Neuronal stem cell (in vitro differentiated cells): ENCODE measurements around the gene WDR49.
A peak's percentile ranks its signal among the peaks of the same experiment; 100 is the strongest.

Source experiments
- DNase-seq: peaks from one replicate; pipeline ENCODE4 v3.0.0-alpha.2; 2013; ENCODE audit warnings: low spot score
- H2AFZ ChIP-seq: one replicate; pipeline ENCODE4 v1.6.1; 2013; ENCODE audit warnings: mild to moderate bottlenecking, low read length, inconsistent platforms
- H2AK5ac ChIP-seq: 2 replicates; pipeline ENCODE4 v1.6.1; 2013; ENCODE audit warnings: low read depth, mild to moderate bottlenecking, inconsistent platforms, low read length, moderate library complexity, mixed read lengths
- H2BK120ac ChIP-seq: 2 replicates; pipeline ENCODE4 v1.6.1; 2013; ENCODE audit warnings: low read depth, mild to moderate bottlenecking, inconsistent platforms, low read length, moderate library complexity, mixed read lengths
- H2BK12ac ChIP-seq: one replicate; pipeline ENCODE4 v1.6.1; 2013; ENCODE audit warnings: low read length, inconsistent platforms
- H2BK15ac ChIP-seq: 2 replicates; pipeline ENCODE4 v1.6.1; 2013; ENCODE audit warnings: mild to moderate bottlenecking, low read length, inconsistent platforms, mixed read lengths
- H2BK5ac ChIP-seq: one replicate; pipeline ENCODE4 v1.6.1; 2013; ENCODE audit warnings: inconsistent platforms, mild to moderate bottlenecking, low read length, moderate library complexity
- H3K14ac ChIP-seq: one replicate; pipeline ENCODE4 v1.6.1; 2013; ENCODE audit warnings: low read length, inconsistent platforms
- H3K18ac ChIP-seq: 2 replicates; pipeline ENCODE4 v1.6.1; 2013; ENCODE audit warnings: low read length, inconsistent platforms
- H3K23ac ChIP-seq: 2 replicates; pipeline ENCODE4 v1.6.1; 2013; ENCODE audit warnings: low read depth, mild to moderate bottlenecking, mixed read lengths, low read length, inconsistent platforms; ENCODE audit not compliant: poor library complexity
- H3K27ac ChIP-seq: replicated peaks from 3 replicates; pipeline ENCODE4 v1.5.1; 2013; ENCODE audit warnings: low read length, inconsistent platforms
- H3K27me3 ChIP-seq, 3 experiments: 2 replicates each; pipeline ENCODE4 v1.6.1; 2013; ENCODE audit warnings: low read length in 3 of 3, mild to moderate bottlenecking in 2 of 3, inconsistent platforms in 1 of 3, low read depth in 1 of 3, mixed read lengths in 1 of 3, moderate library complexity in 1 of 3; ENCODE audit not compliant: control insufficient read depth in 3 of 3, insufficient read depth in 3 of 3
- H3K36me3 ChIP-seq, 2 donors: replicated peaks in 1 of 2; 2 replicates each; pipeline ENCODE4 v1.6.1; 2013; ENCODE audit warnings: low read length in 2 of 2; ENCODE audit not compliant: control insufficient read depth in 2 of 2, insufficient read depth in 2 of 2
- H3K4ac ChIP-seq: 2 replicates; pipeline ENCODE4 v1.6.1; 2013; ENCODE audit warnings: inconsistent platforms, mild to moderate bottlenecking, low read length, moderate library complexity
- H3K4me1 ChIP-seq, 2 donors: 1 replicate in 1 of 2; 2 replicates in 1 of 2; pipeline ENCODE4 v1.6.1; 2013; ENCODE audit warnings: low read length in 2 of 2, low read depth in 1 of 2; ENCODE audit not compliant: control insufficient read depth in 2 of 2, insufficient read depth in 1 of 2
- H3K4me2 ChIP-seq: one replicate; pipeline ENCODE4 v1.6.1; 2013; ENCODE audit warnings: mild to moderate bottlenecking, low read length, inconsistent platforms; ENCODE audit not compliant: insufficient read depth, poor library complexity, severe bottlenecking
- H3K4me3 ChIP-seq, 2 donors: 2 replicates each; pipeline ENCODE4 v1.5.1; 2013; ENCODE audit warnings: low read length in 2 of 2, mild to moderate bottlenecking in 2 of 2, inconsistent platforms in 1 of 2, moderate library complexity in 1 of 2
- H3K79me1 ChIP-seq: one replicate; pipeline ENCODE4 v1.6.1; 2013; ENCODE audit warnings: low read depth, mild to moderate bottlenecking, inconsistent platforms, low read length, moderate library complexity
- H3K9ac ChIP-seq: one replicate; pipeline ENCODE4 v1.6.1; 2013; ENCODE audit warnings: mild to moderate bottlenecking, low read depth, low read length, inconsistent platforms; ENCODE audit not compliant: poor library complexity
- H3K9me3 ChIP-seq, 2 donors: replicated peaks in 1 of 2; 2 replicates each; pipeline versions ENCODE3 to v1.6.1; 2013; ENCODE audit warnings: low read length in 2 of 2, mild to moderate bottlenecking in 2 of 2, inconsistent platforms in 1 of 2, low read depth in 1 of 2, mixed read lengths in 1 of 2, moderate library complexity in 1 of 2; ENCODE audit not compliant: control insufficient read depth in 2 of 2, insufficient read depth in 1 of 2
- H4K8ac ChIP-seq: one replicate; pipeline ENCODE4 v1.6.1; 2013; ENCODE audit warnings: low read depth, mild to moderate bottlenecking, inconsistent platforms, low read length, moderate library complexity
- H4K91ac ChIP-seq: one replicate; pipeline ENCODE4 v1.6.1; 2013; ENCODE audit warnings: low read length, low read depth, mild to moderate bottlenecking, inconsistent platforms; ENCODE audit not compliant: poor library complexity
- WGBS, 2 donors: extraction: QIAGEN DNeasy Blood & Tissue Kit; methylation state at CpG; one replicate each; pipeline ENCODE4 v1.1.7; 2013; ENCODE audit warnings: missing lambda C conversion rate in 2 of 2, mixed read lengths in 1 of 2; ENCODE audit not compliant: insufficient read length in 2 of 2, insufficient replicate concordance in 1 of 2; ENCODE audit errors: extremely low coverage in 2 of 2; 5-methylcytosine and 5-hydroxymethylcytosine counted together

WDR49 gene

GRCh38 chr3:167691366-167691765 lies 37.6 kb upstream of the WDR49 start:
- Histone ChIP-seq H4K8ac (no peak overlapping the region), H3K14ac (no peak overlapping the region), H3K4me3 (no peak overlapping the region), H3K23ac (no peak overlapping the region), H4K91ac (no peak overlapping the region), H3K9ac (no peak overlapping the region), H3K27me3 (no peaks in the 10 kb centered on the region), H2BK5ac (no peak overlapping the region), H2AFZ (no peak overlapping the region), H3K4me2 (no peak overlapping the region), H2BK120ac (no peak overlapping the region), H2BK12ac (no peak overlapping the region), H3K27ac (no peak overlapping the region), H3K36me3 (peaks cover 6 to 72% of the 10 kb centered on the region in 2 donors), H3K4ac (no peak overlapping the region), H3K9me3 (no peaks in the 10 kb centered on the region), H3K18ac (no peak overlapping the region), H3K79me1 (no peaks in the 10 kb centered on the region), H2AK5ac (no peak overlapping the region), H3K4me1 (no peaks in the 10 kb centered on the region), H2BK15ac (no peak overlapping the region)
- no peak for DNase-seq
- no CpG with 5 or more reads among the region's 3 CpGs for WGBS, 2 donors

- Histone ChIP-seq H3K27ac (no peak overlapping the region), H3K4me3 (no peak overlapping the region), H2AK5ac (no peak overlapping the region), H3K79me1 (no peaks in the 10 kb centered on the region), H3K36me3 (peaks cover 0 to 81% of the 10 kb centered on the region in 2 donors), H3K4me2 (no peak overlapping the region), H2BK12ac (no peak overlapping the region), H4K8ac (no peak overlapping the region), H3K18ac (no peak overlapping the region), H2BK15ac (no peak overlapping the region), H3K27me3 (no peaks in the 10 kb centered on the region), H2BK5ac (no peak overlapping the region), H3K9me3 (no peaks in the 10 kb centered on the region), H4K91ac (no peak overlapping the region), H3K4me1 (no peaks in the 10 kb centered on the region), H3K4ac (no peak overlapping the region), H2BK120ac (no peak overlapping the region), H3K14ac (no peak overlapping the region), H3K23ac (no peak overlapping the region), H3K9ac (no peak overlapping the region), H2AFZ (no peak overlapping the region)
- peak; percentile 59 for DNase-seq
These were observed 30.7 kb upstream of the WDR49 start for GRCh38 chr3:167684388-167684993.

GRCh38 chr3:167679526-167679925 lies 25.8 kb upstream of the WDR49 start:
- Histone ChIP-seq H3K18ac (no peak overlapping the region), H3K36me3 (peaks cover 2 to 88% of the 10 kb centered on the region in 2 donors), H3K9ac (no peak overlapping the region), H3K4me3 (no peak overlapping the region), H3K23ac (no peak overlapping the region), H3K4ac (no peak overlapping the region), H3K79me1 (no peaks in the 10 kb centered on the region), H3K27ac (no peak overlapping the region), H3K14ac (no peak overlapping the region), H2AK5ac (no peak overlapping the region), H3K9me3 (peaks cover 3 to 22% of the 10 kb centered on the region in 2 donors), H3K4me1 (no peaks in the 10 kb centered on the region), H2BK5ac (no peak overlapping the region), H3K4me2 (no peak overlapping the region), H4K8ac (no peak overlapping the region), H2BK15ac (no peak overlapping the region), H2BK12ac (no peak overlapping the region), H4K91ac (no peak overlapping the region), H2BK120ac (no peak overlapping the region), H3K27me3 (no peaks in the 10 kb centered on the region), H2AFZ (no peak overlapping the region)
- no CpG with 5 or more reads among the region's 4 CpGs for WGBS, 2 donors
- DNase-seq: no peak

- no CpG with 5 or more reads among the region's 1 CpG for WGBS, 2 donors
- no peak overlapping the region for H4K91ac ChIP-seq
- no peak overlapping the region for H2BK12ac ChIP-seq
- H3K18ac ChIP-seq: no peak overlapping the region
- H3K4me1 ChIP-seq: no peaks in the 10 kb centered on the region
- H3K79me1 ChIP-seq: no peaks in the 10 kb centered on the region
- no peak overlapping the region for H3K23ac ChIP-seq
- H3K9me3 ChIP-seq: peaks cover 5 to 45% of the 10 kb centered on the region in 2 donors
- H3K9ac ChIP-seq: no peak overlapping the region
- no peak overlapping the region for H3K4ac ChIP-seq
- H2AFZ ChIP-seq: no peak overlapping the region
- no peaks in the 10 kb centered on the region for H3K27me3 ChIP-seq
- H2AK5ac ChIP-seq: no peak overlapping the region
- H2BK15ac ChIP-seq: no peak overlapping the region
- DNase-seq: no peak
- no peak overlapping the region for H2BK120ac ChIP-seq
- no peak overlapping the region for H3K4me2 ChIP-seq
- H3K4me3 ChIP-seq: peak overlapping the region in 1 of 2 donors; percentile 51
- no peak overlapping the region for H3K14ac ChIP-seq
- H3K36me3 ChIP-seq: peaks cover 2 to 71% of the 10 kb centered on the region in 2 donors
- H2BK5ac ChIP-seq: no peak overlapping the region
- no peak overlapping the region for H3K27ac ChIP-seq
- no peak overlapping the region for H4K8ac ChIP-seq
These were observed 22.1 kb upstream of the WDR49 start for GRCh38 chr3:167675848-167676247.
